Spleen (tissue), 11 donors: ENCODE measurements around the gene TBL1XR1. TPM values are rescaled to one million over a fixed set of nuclear protein-coding genes. Genes with fewer than 3 reads are reported as not detected.
A peak's percentile ranks its signal among the peaks of the same experiment; 100 is the strongest.

Experiments
- DNase-seq: peaks from one replicate; pipeline ENCODE4 v3.0.0-alpha.2; 2020
- H3K27ac ChIP-seq, 8 donors: fragments of 200-600 bp; sonication (generic) in 7 of 8; 1 replicate in 4 of 8; 2 replicates in 4 of 8; pipeline versions ENCODE4 v1.5.0 to v1.8.0; 2016 to 2021; ENCODE audit warnings: inconsistent platforms in 4 of 8, mild to moderate bottlenecking in 4 of 8, moderate library complexity in 1 of 8
- H3K27me3 ChIP-seq, 7 donors: fragments of 200-600 bp; sonication (generic) in 6 of 7; replicated peaks in 1 of 7; 1 replicate in 4 of 7; 2 replicates in 3 of 7; pipeline versions ENCODE4 v1.5.0 to v1.8.0; 2016 to 2021; ENCODE audit warnings: inconsistent platforms in 3 of 7, mild to moderate bottlenecking in 1 of 7
- H3K36me3 ChIP-seq, 6 donors: fragments of 200-600 bp; sonication (generic) in 5 of 6; 1 replicate in 4 of 6; 2 replicates in 2 of 6; pipeline versions ENCODE4 v1.5.0 to v1.8.0; 2016 to 2021; ENCODE audit warnings: inconsistent platforms in 2 of 6
- H3K4me1 ChIP-seq, 6 donors: fragments of 200-600 bp; sonication (generic) in 5 of 6; 1 replicate in 3 of 6; 2 replicates in 3 of 6; pipeline versions ENCODE4 v1.5.0 to v1.8.0; 2016 to 2021; ENCODE audit warnings: inconsistent platforms in 3 of 6
- H3K4me3 ChIP-seq, 8 donors: fragments of 200-600 bp; sonication (generic) in 7 of 8; 1 replicate in 4 of 8; 2 replicates in 4 of 8; pipeline versions ENCODE4 v1.5.0 to v1.8.0; 2016 to 2021; ENCODE audit warnings: inconsistent platforms in 4 of 8, mild to moderate bottlenecking in 4 of 8, moderate library complexity in 2 of 8
- H3K9me3 ChIP-seq, 8 donors: fragments of 200-600 bp; sonication (generic) in 7 of 8; 1 replicate in 4 of 8; 2 replicates in 4 of 8; pipeline versions ENCODE4 v1.5.0 to v1.8.0; 2016 to 2021; ENCODE audit warnings: inconsistent platforms in 4 of 8
- CTCF ChIP-seq, 11 experiments: fragments of 200-600 bp in 7 of 11; fragments of 450-650 bp in 4 of 11; sonication (generic) in 4 of 11; IDR thresholded peaks in 8 of 11; conservative IDR thresholded peaks in 3 of 11; 1 replicate in 7 of 11; 2 replicates in 4 of 11; pipeline versions ENCODE4 v1.4.0 to v1.8.0; 2016 to 2021; ENCODE audit warnings: antibody characterized with exemption in 11 of 11, inconsistent platforms in 4 of 11, mild to moderate bottlenecking in 1 of 11
- POLR2A ChIP-seq, 3 donors: fragments of 450-650 bp; IDR thresholded peaks; one replicate each; pipeline ENCODE4 v1.5.1; 2017; ENCODE audit warnings: antibody characterized with exemption in 3 of 3, mild to moderate bottlenecking in 1 of 3
- POLR2AphosphoS5 ChIP-seq, 3 donors: sonication (generic); formaldehyde crosslinking; IDR thresholded peaks; one replicate each; pipeline ENCODE4 v1.5.1; 2017; ENCODE audit warnings: antibody characterized with exemption in 3 of 3
- WGBS, 5 donors: extraction: QIAGEN DNeasy Blood & Tissue Kit in 3 of 5; methylation state at CpG; one replicate each; pipeline versions ENCODE4 v1.1.5 to v1.1.7; 2013 to 2018; 5-methylcytosine and 5-hydroxymethylcytosine counted together
- intact Hi-C: fragments of 100-400 bp; cut with DNase I; formaldehyde crosslinking; loops from one replicate; pipeline ENCODE4 v1.15.0; 2023; ENCODE audit warnings: low total_unique reads
- polyA plus RNA-seq, 3 donors: library from polyadenylated mRNA; stranded (reverse); fragments of 200-250 nt; gene quantifications; one replicate each; pipeline ENCODE4 v1.2.1, GENCODE V29; 2013
- total RNA-seq, 7 donors: library from RNA; depleted of rRNA in 3 of 7; stranded (reverse); fragments of >200 nt in 3 of 7; fragmentation: NEBNext Ultra II Directional in 4 of 7; extraction: Animal tissue kit (Norgen Biotek cat#: 25700) in 4 of 7; gene quantifications; one replicate each; pipeline versions ENCODE4 v1.1.0 to v1.2.1, GENCODE V29; 2016 to 2021
- donor health status: healthy with polysubstance abuse.
- donor health status: DM: no; HTN: no; CAD: no; lungs with moderate emphysema.
- donor health status: DM: no; HTN: no; CAD: no.
- donor health status: Bipolar disorder and iron deficiency.
- donor health status: healthy.
- donor health status: DM: no; HTN: no; CAD: no.
- donor health status: DM: yes; HTN: yes; CAD: no.

The TBL1XR1 gene
- total and polyA plus RNA-seq, 10 donors, result 32.4 to 168 (median 97.2) TPM

DNA sequence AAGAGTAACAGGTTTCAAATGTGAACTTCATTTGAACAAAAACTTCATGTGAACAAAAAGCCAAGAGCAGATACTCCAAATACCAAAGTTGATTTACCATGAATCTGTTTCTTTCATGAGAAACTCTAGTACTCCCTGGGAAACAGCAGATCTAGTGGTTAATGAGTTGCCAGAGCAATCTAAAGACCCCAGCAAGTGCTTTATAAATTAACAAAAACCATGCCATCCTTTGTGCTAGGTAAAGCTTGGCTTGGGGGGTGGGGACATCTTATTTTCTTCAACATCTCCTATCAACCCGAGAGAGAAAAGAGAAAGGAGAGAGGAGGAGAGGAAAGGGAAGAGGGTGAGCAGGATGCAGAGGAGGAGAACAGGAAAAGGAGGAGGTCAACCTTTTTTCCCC, 100.7 kb downstream of the TBL1XR1 start:
- intact Hi-C loops, result no loop called here
- Histone ChIP-seq H3K4me1 (peaks cover 0 to 26% (median 13%) of the 10 kb centered on the region in 6 donors), H3K9me3 (peaks cover 0 to 41% (median 36%) of the 10 kb centered on the region in 8 donors), H3K4me3 (no peak overlapping the region), H3K36me3 (peaks cover 0 to 38% (median 4%) of the 10 kb centered on the region in 6 donors), H3K27me3 (no peaks in the 10 kb centered on the region), H3K27ac (peak overlapping the region in 1 of 8 donors; percentile 23)
- TF ChIP-seq POLR2A (IDR thresholded peaks at IDR 0.05), result no peak
- TF ChIP-seq POLR2AphosphoS5 (IDR thresholded peaks at IDR 0.05), result no peak
- no peak for TF ChIP-seq CTCF (IDR thresholded peaks at IDR 0.05 in 8 of 11, conservative IDR thresholded peaks at IDR 0.05 in 3 of 11)
- DNase-seq, result no peak
- WGBS, 5 donors, result 19 to 55% (median 47%) methylated on average over 1 of the region's 1 CpG

GRCh38 chr3:177093966-177094365, 103.3 kb downstream of the TBL1XR1 start:
- TF ChIP-seq POLR2A (IDR thresholded peaks at IDR 0.05), result no peak
- no peak for TF ChIP-seq CTCF (IDR thresholded peaks at IDR 0.05 in 8 of 11, conservative IDR thresholded peaks at IDR 0.05 in 3 of 11)
- Histone ChIP-seq H3K36me3 (peaks cover 0 to 44% (median 4%) of the 10 kb centered on the region in 6 donors), H3K27ac (no peak overlapping the region), H3K27me3 (no peaks in the 10 kb centered on the region), H3K9me3 (peaks cover 0 to 48% (median 40%) of the 10 kb centered on the region in 8 donors), H3K4me1 (peaks cover 0 to 33% (median 27%) of the 10 kb centered on the region in 6 donors), H3K4me3 (no peak overlapping the region)
- no peak for DNase-seq
- intact Hi-C loops, result no loop called here

DNA sequence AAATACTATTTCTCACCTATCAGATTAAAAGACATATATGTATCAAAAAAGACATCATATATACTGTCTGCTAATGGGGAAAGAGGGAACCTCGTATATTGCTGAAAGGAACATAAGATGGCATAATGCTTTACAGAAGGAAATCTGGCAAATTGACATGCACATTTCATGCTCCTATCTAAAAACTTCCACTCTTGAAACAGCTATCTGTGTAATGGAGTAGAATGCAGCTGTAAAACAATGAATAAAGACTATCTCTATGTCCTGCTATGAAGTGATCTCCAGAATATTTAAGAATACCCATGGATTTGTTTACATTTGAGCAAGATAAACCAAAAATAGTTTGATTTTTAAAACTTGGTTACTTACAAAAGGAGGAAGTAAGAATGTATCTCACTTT, 107.4 kb downstream of the TBL1XR1 start:
- peak overlapping the region in 2 of 8 donors; percentile 10 to 32 for H3K27ac ChIP-seq
- no peak for DNase-seq
- H3K4me3 ChIP-seq, result no peak overlapping the region
- peaks cover 0 to 40% (median 34%) of the 10 kb centered on the region in 8 donors for H3K9me3 ChIP-seq
- TF ChIP-seq POLR2A (IDR thresholded peaks at IDR 0.05) (no peak), CTCF (IDR thresholded peaks at IDR 0.05 in 8 of 11, conservative IDR thresholded peaks at IDR 0.05 in 3 of 11) (no peak), POLR2AphosphoS5 (IDR thresholded peaks at IDR 0.05) (no peak)
- intact Hi-C loops, result no loop called here
- 23 to 57% (median 40%) methylated on average over 1 of the region's 1 CpG for WGBS, 5 donors
- H3K27me3 ChIP-seq, result no peaks in the 10 kb centered on the region
- H3K4me1 ChIP-seq, result peaks cover 6 to 58% (median 50%) of the 10 kb centered on the region in 6 donors
- peaks cover 0 to 29% (median 0%) of the 10 kb centered on the region in 6 donors for H3K36me3 ChIP-seq

DNA sequence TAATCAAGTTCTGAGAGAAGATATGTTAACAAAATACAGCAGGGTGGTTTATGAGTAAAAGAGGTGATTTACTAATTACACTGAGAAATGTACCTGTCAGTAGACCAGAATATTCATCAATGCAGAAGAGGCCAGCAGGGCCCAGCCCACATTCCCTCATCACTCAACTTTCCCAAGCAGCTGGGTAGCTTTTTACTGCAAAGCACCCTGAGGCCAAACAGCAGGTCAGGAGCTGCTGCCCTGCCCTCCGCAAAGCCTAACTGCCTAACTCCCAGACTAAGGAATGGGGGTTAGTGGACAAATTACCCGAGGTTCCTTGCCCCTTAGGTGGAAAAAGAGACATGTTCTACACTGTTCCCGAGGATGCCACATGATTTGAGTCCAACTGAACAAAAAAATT, 108.2 kb downstream of the TBL1XR1 start:
- Histone ChIP-seq H3K4me3 (no peak overlapping the region), H3K9me3 (peaks cover 0 to 32% (median 27%) of the 10 kb centered on the region in 8 donors), H3K4me1 (peaks cover 8 to 66% (median 51%) of the 10 kb centered on the region in 6 donors), H3K27me3 (no peaks in the 10 kb centered on the region), H3K27ac (peak overlapping the region in 1 of 8 donors; percentile 32), H3K36me3 (peaks cover 0 to 21% (median 0%) of the 10 kb centered on the region in 6 donors)
- DNase-seq, result no peak
- intact Hi-C loops, result no loop called here
- 84 to 92% (median 88%) methylated on average over 3 of the region's 3 CpGs for WGBS, 5 donors
- no peak for TF ChIP-seq CTCF (IDR thresholded peaks at IDR 0.05 in 8 of 11, conservative IDR thresholded peaks at IDR 0.05 in 3 of 11)
- no peak for TF ChIP-seq POLR2AphosphoS5 (IDR thresholded peaks at IDR 0.05)
- no peak for TF ChIP-seq POLR2A (IDR thresholded peaks at IDR 0.05)
